Gastrocnemius medialis (tissue), 4 donors: ENCODE data around the gene SH3GLB1. TPM values are rescaled to one million over a fixed set of nuclear protein-coding genes. Genes with fewer than 3 reads are reported as not detected.

Experiments used
- ATAC-seq, 2 donors: fragments of 150-250 bp; one replicate each; pipeline ENCODE4 v1.9.1; 2016
- DNase-seq, 2 donors: peaks; one replicate each; pipeline ENCODE4 v3.0.0-alpha.2; 2019
- H3K27ac ChIP-seq, 4 donors: fragments of 200-600 bp; sonication (generic); 1 replicate in 1 of 4; 2 replicates in 3 of 4; pipeline ENCODE4 v1.5.1; 2016 to 2018; ENCODE audit warnings: mild to moderate bottlenecking in 2 of 4, moderate library complexity in 1 of 4
- H3K27me3 ChIP-seq, 3 donors: fragments of 200-600 bp; sonication (generic) in 2 of 3; 1 replicate in 1 of 3; 2 replicates in 2 of 3; pipeline versions ENCODE4 v1.5.1 to v1.6.0; 2016 to 2019; ENCODE audit warnings: mild to moderate bottlenecking in 1 of 3, moderate library complexity in 1 of 3
- H3K36me3 ChIP-seq, 2 donors: fragments of 200-600 bp; sonication (generic) in 1 of 2; one replicate each; pipeline ENCODE4 v1.5.1; 2017 to 2018
- H3K4me1 ChIP-seq, 2 donors: fragments of 200-600 bp; sonication (generic) in 1 of 2; one replicate each; pipeline ENCODE4 v1.5.1; 2016 to 2017; ENCODE audit warnings: mild to moderate bottlenecking in 2 of 2
- H3K4me3 ChIP-seq, 4 donors: fragments of 200-600 bp; sonication (generic) in 3 of 4; 1 replicate in 1 of 4; 2 replicates in 3 of 4; pipeline ENCODE4 v1.5.1; 2016 to 2019; ENCODE audit warnings: mild to moderate bottlenecking in 2 of 4
- H3K9me3 ChIP-seq, 3 donors: fragments of 200-600 bp; sonication (generic) in 2 of 3; 1 replicate in 1 of 3; 2 replicates in 2 of 3; pipeline ENCODE4 v1.5.1; 2016 to 2019
- POLR2A ChIP-seq, 2 donors: fragments of 450-650 bp; IDR thresholded peaks; one replicate each; pipeline ENCODE4 v1.6.1; 2017; ENCODE audit warnings: antibody characterized with exemption in 2 of 2, mild to moderate bottlenecking in 2 of 2, moderate library complexity in 2 of 2
- in situ Hi-C, 4 donors: fragments of 200-750 bp; cut with MboI; loops; one replicate each; pipeline versions ENCODE4 v1.15.0 to v1.8.0; 2017; ENCODE audit warnings: low sequenced_read_pairs in 4 of 4
- intact Hi-C: fragments of 100-400 bp; cut with DNase I; formaldehyde crosslinking; loops from one replicate; pipeline ENCODE4 v1.15.1; 2023; ENCODE audit warnings: low total_unique reads
- total RNA-seq, 4 donors: library from RNA; depleted of rRNA; stranded (reverse); fragments of >200 nt; gene quantifications; one replicate each; pipeline versions ENCODE4 v1.1.0 to v1.2.3, GENCODE V29; 2016
- TF ChIP-seq, protein P1 (sequence below), 5 experiments: fragments of 450-650 bp in 3 of 5; fragments of 200-600 bp in 2 of 5; sonication (generic) in 2 of 5; IDR thresholded peaks in 4 of 5; conservative IDR thresholded peaks in 1 of 5; 1 replicate in 4 of 5; 2 replicates in 1 of 5; pipeline ENCODE4 v1.5.1; 2016 to 2019; ENCODE audit warnings: antibody characterized with exemption in 5 of 5, mild to moderate bottlenecking in 3 of 5, moderate library complexity in 3 of 5

The SH3GLB1 gene
- total RNA-seq, 4 donors from 2014 or later: 76.6 to 168 (median 112) TPM

DNA sequence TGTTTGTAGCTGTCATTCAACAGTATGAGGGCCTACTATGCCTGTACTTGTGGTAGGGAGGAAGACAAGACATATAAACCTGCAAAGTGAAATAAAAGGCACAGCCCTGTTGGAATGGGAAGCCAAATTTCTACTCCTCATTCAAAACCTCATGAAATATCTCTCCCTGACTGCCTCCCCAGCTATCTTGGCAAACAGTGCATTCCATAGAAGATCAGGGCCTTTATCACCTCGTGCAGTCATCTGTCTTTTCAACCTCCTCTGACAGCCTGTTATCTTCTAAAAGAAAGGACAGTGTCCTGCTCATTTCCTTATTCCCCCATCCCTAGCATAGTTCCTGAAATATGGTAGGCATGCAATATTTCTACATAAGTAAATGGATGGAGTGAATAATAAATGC is 71.0 kb downstream of the SH3GLB1 start:
- H3K36me3 ChIP-seq: no peaks in the 10 kb centered on the region
- in situ Hi-C loops (no loop called here), intact Hi-C loops (loop anchor here (2.0 kb wide), 1 partner anchor 139 kb away; the partner anchor contains the start of genes HS2ST1 and SELENOF)
- peak overlapping the region; percentile 83 to 94 (median 90) for H3K27ac ChIP-seq
- no peak overlapping the region for H3K4me3 ChIP-seq
- DNase-seq (no peak), ATAC-seq (no peak)
- no peaks in the 10 kb centered on the region for H3K9me3 ChIP-seq
- peaks cover 32 to 48% of the 10 kb centered on the region in 2 donors for H3K4me1 ChIP-seq
- no peaks in the 10 kb centered on the region for H3K27me3 ChIP-seq
- TF ChIP-seq, protein P1, sequence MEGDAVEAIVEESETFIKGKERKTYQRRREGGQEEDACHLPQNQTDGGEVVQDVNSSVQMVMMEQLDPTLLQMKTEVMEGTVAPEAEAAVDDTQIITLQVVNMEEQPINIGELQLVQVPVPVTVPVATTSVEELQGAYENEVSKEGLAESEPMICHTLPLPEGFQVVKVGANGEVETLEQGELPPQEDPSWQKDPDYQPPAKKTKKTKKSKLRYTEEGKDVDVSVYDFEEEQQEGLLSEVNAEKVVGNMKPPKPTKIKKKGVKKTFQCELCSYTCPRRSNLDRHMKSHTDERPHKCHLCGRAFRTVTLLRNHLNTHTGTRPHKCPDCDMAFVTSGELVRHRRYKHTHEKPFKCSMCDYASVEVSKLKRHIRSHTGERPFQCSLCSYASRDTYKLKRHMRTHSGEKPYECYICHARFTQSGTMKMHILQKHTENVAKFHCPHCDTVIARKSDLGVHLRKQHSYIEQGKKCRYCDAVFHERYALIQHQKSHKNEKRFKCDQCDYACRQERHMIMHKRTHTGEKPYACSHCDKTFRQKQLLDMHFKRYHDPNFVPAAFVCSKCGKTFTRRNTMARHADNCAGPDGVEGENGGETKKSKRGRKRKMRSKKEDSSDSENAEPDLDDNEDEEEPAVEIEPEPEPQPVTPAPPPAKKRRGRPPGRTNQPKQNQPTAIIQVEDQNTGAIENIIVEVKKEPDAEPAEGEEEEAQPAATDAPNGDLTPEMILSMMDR (IDR thresholded peaks at IDR 0.05 in 4 of 5, conservative IDR thresholded peaks at IDR 0.05 in 1 of 5): no peak
- TF ChIP-seq POLR2A (IDR thresholded peaks at IDR 0.05): no peak

DNA sequence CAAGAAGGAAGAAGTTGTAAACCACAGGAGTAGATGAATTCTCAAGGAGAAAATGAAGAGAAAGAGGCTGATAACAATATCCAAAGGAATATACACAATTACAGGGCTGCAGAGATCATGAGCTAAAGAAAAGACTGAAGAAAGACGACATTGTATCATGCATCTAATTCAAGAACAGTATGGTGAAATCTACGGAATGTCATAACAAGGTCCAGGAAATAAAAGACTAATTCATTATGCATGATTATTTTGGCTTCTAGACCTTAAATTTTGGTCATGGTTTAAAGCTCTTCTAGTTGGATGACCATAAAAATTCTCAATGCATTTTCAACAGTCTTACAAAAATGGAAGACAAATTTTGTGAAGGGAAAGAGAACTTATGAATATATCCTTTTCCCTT is 71.7 kb downstream of the SH3GLB1 start:
- no peak for ATAC-seq
- intact Hi-C loops (no loop called here), in situ Hi-C loops (no loop called here)

DNA sequence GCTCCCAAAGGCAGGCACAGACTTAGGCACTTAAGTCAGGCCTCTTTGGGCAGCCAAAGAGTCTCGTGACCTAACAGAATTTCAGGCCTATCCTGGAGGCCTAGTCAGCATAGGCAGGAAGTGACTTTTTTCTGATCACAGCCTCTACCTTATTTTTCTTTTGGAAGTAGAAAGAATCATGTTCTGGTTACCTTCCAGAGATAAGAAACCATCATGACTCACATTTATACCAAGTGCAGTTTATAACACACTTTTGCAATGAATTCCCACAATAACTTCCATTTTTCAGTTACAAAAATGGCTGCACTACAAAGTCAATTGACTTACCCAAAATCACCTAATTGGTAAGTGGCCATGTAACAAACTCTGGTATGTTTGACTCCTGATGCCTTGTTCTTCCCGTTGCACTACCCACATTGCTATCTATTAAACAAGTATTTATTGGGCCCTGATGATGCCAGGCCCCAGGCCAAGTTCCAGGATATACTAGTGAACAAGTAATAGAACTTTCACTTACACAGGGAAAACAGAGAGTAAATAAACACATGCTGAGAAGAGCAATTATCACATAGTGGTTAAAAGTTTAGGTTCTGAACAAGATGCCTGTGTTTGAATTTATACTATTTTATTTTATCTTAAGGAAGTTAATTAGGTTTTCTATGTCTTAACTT is 74.3 kb downstream of the SH3GLB1 start:
- Histone ChIP-seq H3K36me3 (no peaks in the 10 kb centered on the region), H3K9me3 (no peaks in the 10 kb centered on the region), H3K4me1 (peaks cover 23 to 35% of the 10 kb centered on the region in 2 donors), H3K27ac (peak overlapping the region; percentile 56 to 76 (median 70)), H3K27me3 (no peaks in the 10 kb centered on the region), H3K4me3 (no peak overlapping the region)
- in situ Hi-C loops (no loop called here), intact Hi-C loops (no loop called here)
- TF ChIP-seq, protein P1 (IDR thresholded peaks at IDR 0.05 in 4 of 5, conservative IDR thresholded peaks at IDR 0.05 in 1 of 5): no peak
- TF ChIP-seq POLR2A (IDR thresholded peaks at IDR 0.05): no peak
- ATAC-seq (no peak), DNase-seq (no peak)

More for the DNA sequence above, 71.7 kb downstream of the SH3GLB1 start:
- Histone ChIP-seq H3K4me3 (no peak overlapping the region), H3K9me3 (no peaks in the 10 kb centered on the region), H3K4me1 (peaks cover 35 to 48% of the 10 kb centered on the region in 2 donors), H3K27me3 (no peaks in the 10 kb centered on the region), H3K36me3 (no peaks in the 10 kb centered on the region), H3K27ac (peak overlapping the region in 3 of 4 donors; percentile 83 to 94 (median 91))
- TF ChIP-seq, protein P1 (IDR thresholded peaks at IDR 0.05 in 4 of 5, conservative IDR thresholded peaks at IDR 0.05 in 1 of 5): no peak
- TF ChIP-seq POLR2A (IDR thresholded peaks at IDR 0.05): no peak
- no peak for DNase-seq

DNA sequence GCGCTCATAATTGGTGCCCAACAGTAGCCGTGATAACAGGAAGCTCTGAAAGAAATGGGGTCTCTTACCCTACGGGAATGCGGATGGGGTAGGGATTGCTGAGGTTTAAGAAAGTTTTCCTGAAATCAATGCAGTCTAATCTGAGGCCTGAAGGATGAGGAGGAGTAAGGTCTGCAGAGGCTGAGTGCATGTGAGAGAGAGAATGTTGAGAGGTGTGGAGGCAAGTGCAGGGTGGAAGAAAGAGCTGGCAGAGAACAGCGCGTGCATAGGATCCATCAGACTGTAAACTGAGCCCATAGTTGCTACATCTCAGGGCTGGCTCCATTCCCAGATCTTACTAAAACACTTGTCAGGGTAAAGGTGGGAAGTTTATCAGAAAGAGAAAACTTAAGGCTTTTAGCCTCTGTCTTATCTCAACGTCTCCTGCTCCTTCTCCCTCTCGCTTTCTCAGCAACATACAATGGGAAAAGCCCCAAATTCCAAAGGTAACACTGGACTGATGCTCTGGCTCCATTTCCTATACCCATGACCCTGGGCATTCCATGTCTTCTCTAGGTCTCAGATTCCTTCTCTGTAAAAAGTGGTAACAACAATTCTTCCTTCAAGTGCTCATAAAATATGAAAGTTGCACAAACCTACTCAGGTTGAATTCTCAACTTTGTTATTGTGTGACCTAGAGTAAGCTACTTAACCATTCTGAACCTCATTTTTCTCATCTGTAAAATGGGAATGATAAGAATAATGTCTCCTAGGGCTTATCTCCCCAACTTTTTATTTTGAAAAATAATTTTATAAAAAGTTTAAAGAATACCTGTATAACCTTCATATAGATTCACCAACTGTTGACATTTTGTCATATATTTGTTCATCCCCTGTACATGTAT is 75.2 kb downstream of the SH3GLB1 start:
- Histone ChIP-seq H3K4me1 (peaks cover 17 to 29% of the 10 kb centered on the region in 2 donors), H3K9me3 (no peaks in the 10 kb centered on the region), H3K27ac (peak overlapping the region; percentile 56 to 76 (median 70)), H3K36me3 (no peaks in the 10 kb centered on the region), H3K4me3 (no peak overlapping the region), H3K27me3 (no peaks in the 10 kb centered on the region)
- TF ChIP-seq POLR2A (IDR thresholded peaks at IDR 0.05): no peak
- TF ChIP-seq, protein P1 (IDR thresholded peaks at IDR 0.05 in 4 of 5, conservative IDR thresholded peaks at IDR 0.05 in 1 of 5): no peak
- in situ Hi-C loops: no loop called here
- DNase-seq (peak; percentile 60 to 74), ATAC-seq (peak; percentile 72 to 76)
- intact Hi-C loops: loop anchor here (2.0 to 5.0 kb wide), 2 partner anchors 53 to 305 kb away; no protein-coding TSS in a partner anchor
